ENCODE results near the gene KCTD4.

KCTD4 gene

GRCh38 chr13:45180713-45181601 is 19.9 kb downstream of the KCTD4 start:
- DNase-seq, result no peak
- intact Hi-C loops (cut with DNase I), result no loop called here

- DNase-seq, result no peak
- intact Hi-C loops (cut with DNase I), result no loop called here
These were observed 20.5 kb downstream of the KCTD4 start for GRCh38 chr13:45180303-45180702.

GRCh38 chr13:45179428-45179827 is 21.4 kb downstream of the KCTD4 start:
- DNase-seq, result no peak
- intact Hi-C loops (cut with DNase I), result no loop called here

GRCh38 chr13:45178349-45179162 is 22.3 kb downstream of the KCTD4 start:
- intact Hi-C loops (cut with DNase I), result no loop called here
- DNase-seq, result no peak

- intact Hi-C loops (cut with DNase I), result no loop called here
- DNase-seq, result no peak
These were observed 26.4 kb downstream of the KCTD4 start for GRCh38 chr13:45174478-45174877.

GRCh38 chr13:45168555-45168930 is 32.3 kb downstream of the KCTD4 start:
- DNase-seq, result no peak
- intact Hi-C loops (cut with DNase I), result no loop called here

- DNase-seq, result no peak
These were observed 33.0 kb downstream of the KCTD4 start for GRCh38 chr13:45167611-45168554.

GRCh38 chr13:45166858-45167257 is 34.0 kb downstream of the KCTD4 start:
- no peak for DNase-seq
- intact Hi-C loops (cut with DNase I), result no loop called here

More at GRCh38 chr13:45167611-45168554, 33.0 kb downstream of the KCTD4 start:
- intact Hi-C loops (cut with DNase I), result no loop called here

- DNase-seq, result no peak
- intact Hi-C loops (cut with DNase I), result no loop called here
These were observed 38.0 kb downstream of the KCTD4 start for GRCh38 chr13:45162821-45163220.

- intact Hi-C loops (cut with DNase I), result no loop called here
- no peak for DNase-seq
These were observed 38.7 kb downstream of the KCTD4 start for GRCh38 chr13:45162194-45162593.

- DNase-seq, result no peak
- intact Hi-C loops (cut with DNase I), result no loop called here
These were observed 44.1 kb downstream of the KCTD4 start for GRCh38 chr13:45156565-45157361.

- intact Hi-C loops (cut with DNase I), result no loop called here
- no peak for DNase-seq
These were observed 50.9 kb downstream of the KCTD4 start for GRCh38 chr13:45149964-45150363.

GRCh38 chr13:45143346-45143751 is 57.5 kb downstream of the KCTD4 start:
- DNase-seq, result peak in 5 of 10 donors; percentile 29 to 90 (median 33)
- intact Hi-C loops (cut with DNase I), result no loop called here
